ENCODE results near the gene OASL. TPM values are rescaled to one million over a fixed set of nuclear protein-coding genes. Genes with fewer than 3 reads are reported as not detected.

Gene OASL
- total RNA-seq, 1 experiment from 2014 or later: not detected

- H3K18ac ChIP-seq (ENCODE audit: insufficient read length, low read depth, low read length): no peak overlapping the region
- Mint-ChIP-seq H3K27me3 (ENCODE audit: low read depth) (no peaks in the 10 kb centered on the region; the same call in 1 of the 2 replicates), H3K9me3 (peaks cover 0 to 4% of the 10 kb centered on the region in 2 experiments; a peak in 1 of 5 replicates), H3K4me1 (peaks cover 8 to 25% of the 10 kb centered on the region in 2 experiments), H3K4me3 (no peak overlapping the region), H3K36me3 (ENCODE audit: insufficient read depth in 1 of 3, low read depth in 3 of 3) (no peaks in the 10 kb centered on the region), H3K27ac (no peak overlapping the region; a peak in 1 of 7 replicates)
- no peak overlapping the region for H3T11ph ChIP-seq (ENCODE audit: low read length)
- H4K91ac ChIP-seq (ENCODE audit: insufficient read length, low read depth, low read length): peak overlapping the region; percentile 4
- no peak overlapping the region for H2AK5ac ChIP-seq (ENCODE audit: insufficient read length, low read length)
- no peaks in the 10 kb centered on the region for H3K23me2 ChIP-seq (ENCODE audit: insufficient read length, low read depth, low read length, poor library complexity, severe bottlenecking)
- no peak overlapping the region for H2BK5ac ChIP-seq (ENCODE audit: insufficient read length, low read length)
- no peak overlapping the region for H2BK15ac ChIP-seq (ENCODE audit: low read depth, low read length)
- H3K27me3 ChIP-seq (ENCODE audit: insufficient read depth, low read length): no peaks in the 10 kb centered on the region
- no peak overlapping the region for H2BK12ac ChIP-seq (ENCODE audit: insufficient read length, low read depth, low read length)
- no peaks in the 10 kb centered on the region for H3K4me1 ChIP-seq (ENCODE audit: insufficient read depth, low read length)
- H3K23ac ChIP-seq (ENCODE audit: insufficient read length, low read depth, low read length): no peak overlapping the region
- H2AFZ ChIP-seq (ENCODE audit: low read length): no peak overlapping the region
- H3K79me1 ChIP-seq (ENCODE audit: insufficient read depth, low read depth, low read length, poor library complexity, severe bottlenecking): no peaks in the 10 kb centered on the region
- no peak overlapping the region for H4K8ac ChIP-seq (replicated peaks; ENCODE audit: insufficient read length, low read depth, low read length)
- H3K9ac ChIP-seq (ENCODE audit: extremely low read depth, insufficient read length, low read length): no peak overlapping the region
- no peak overlapping the region for H3K4ac ChIP-seq (ENCODE audit: low read depth, low read length)
- no peak overlapping the region for H3K56ac ChIP-seq (ENCODE audit: insufficient read length, low read depth, low read length)
- no peak overlapping the region for H3K4me2 ChIP-seq (ENCODE audit: insufficient read depth, insufficient read length, low read length)
- H2BK120ac ChIP-seq (ENCODE audit: low read depth, low read length, poor library complexity, severe bottlenecking): no peak overlapping the region
- WGBS (ENCODE audit: extremely low coverage, insufficient read length, low lambda C conversion rate): no CpG with 5 or more reads among the region's 10 CpGs
- H3K9me3 ChIP-seq (ENCODE audit: control insufficient read depth, low read depth, low read length): no peaks in the 10 kb centered on the region
- H4K20me1 ChIP-seq (ENCODE audit: control insufficient read depth, insufficient read depth, insufficient read length): no peaks in the 10 kb centered on the region
- no peak for DNase-seq
- no peaks in the 10 kb centered on the region for H3K79me2 ChIP-seq (ENCODE audit: insufficient read depth, low read length)
- TF ChIP-seq CTCF (conservative IDR thresholded peaks at IDR 0.05): no peak
- no peak overlapping the region for H4K5ac ChIP-seq (ENCODE audit: insufficient read length, low read depth, low read length)
- H3K27ac ChIP-seq (ENCODE audit: insufficient read length, low read depth, low read length): no peak overlapping the region
- no peak overlapping the region for H2BK20ac ChIP-seq (ENCODE audit: low read depth, low read length, poor library complexity, severe bottlenecking)
- H3K14ac ChIP-seq (ENCODE audit: insufficient read depth, low read length): no peak overlapping the region
Observed at GRCh38 chr12:120979220-120979861, 59.7 kb downstream of the OASL start.

Data from H9 (cell line).